HEK293 (cell line): Measurements from ENCODE around the gene RSRP1.

ENCODE experiments used
- SALL2 ChIP-seq: fragments of 450-650 bp; formaldehyde crosslinking; IDR thresholded peaks from 2 replicates; pipeline ENCODE4 v1.5.0; 2017; ENCODE audit warnings: missing biosample characterization, mild to moderate bottlenecking, missing genetic modification characterization, borderline replicate concordance
- ZBTB1 ChIP-seq: fragments of 450-650 bp; formaldehyde crosslinking; IDR thresholded peaks from 2 replicates; pipeline ENCODE4 v1.5.1; 2016; ENCODE audit warnings: missing biosample characterization, missing genetic modification characterization
- ZBTB7A ChIP-seq: fragments of 450-650 bp; formaldehyde crosslinking; IDR thresholded peaks from 2 replicates; pipeline ENCODE4 v1.5.1; 2016; ENCODE audit warnings: low read depth, missing biosample characterization, missing genetic modification characterization
- ZNF302 ChIP-seq: fragments of 450-650 bp; formaldehyde crosslinking; IDR thresholded peaks from 2 replicates; pipeline ENCODE4 v1.5.1; 2016; ENCODE audit warnings: missing biosample characterization, missing genetic modification characterization, low read depth
- ZNF530 ChIP-seq: fragments of 450-650 bp; formaldehyde crosslinking; IDR thresholded peaks from 2 replicates; pipeline ENCODE4 v1.5.1; 2016; ENCODE audit warnings: low read depth, missing biosample characterization, missing genetic modification characterization
- ZNF670 ChIP-seq: fragments of 450-650 bp; formaldehyde crosslinking; IDR thresholded peaks from 2 replicates; pipeline ENCODE4 v1.5.1; 2016; ENCODE audit warnings: missing biosample characterization, missing genetic modification characterization, low read depth
- TF ChIP-seq, protein P1 (sequence below): fragments of 450-650 bp; formaldehyde crosslinking; IDR thresholded peaks from 2 replicates; pipeline ENCODE4 v1.5.1; 2016; ENCODE audit warnings: missing biosample characterization, missing genetic modification characterization
- TF ChIP-seq, protein P2 (sequence below): fragments of 450-650 bp; formaldehyde crosslinking; IDR thresholded peaks from 2 replicates; pipeline ENCODE4 v1.5.1; 2016; ENCODE audit warnings: missing biosample characterization, missing genetic modification characterization
- TF ChIP-seq, protein P3 (sequence below): sonication (generic); formaldehyde crosslinking; IDR thresholded peaks from 2 replicates; pipeline ENCODE4 v1.8.1; 2022; ENCODE audit warnings: mild to moderate bottlenecking, moderate library complexity, missing genetic modification reagents
- TF ChIP-seq, protein P4 (sequence below): fragments of 450-650 bp; formaldehyde crosslinking; IDR thresholded peaks from 2 replicates; pipeline ENCODE4 v1.5.1; 2017; ENCODE audit warnings: missing biosample characterization, missing genetic modification characterization
- TF ChIP-seq, protein P5 (sequence below): fragments of 450-650 bp; formaldehyde crosslinking; IDR thresholded peaks from 2 replicates; pipeline ENCODE4 v1.5.1; 2016; ENCODE audit warnings: missing biosample characterization, missing genetic modification characterization

DNA sequence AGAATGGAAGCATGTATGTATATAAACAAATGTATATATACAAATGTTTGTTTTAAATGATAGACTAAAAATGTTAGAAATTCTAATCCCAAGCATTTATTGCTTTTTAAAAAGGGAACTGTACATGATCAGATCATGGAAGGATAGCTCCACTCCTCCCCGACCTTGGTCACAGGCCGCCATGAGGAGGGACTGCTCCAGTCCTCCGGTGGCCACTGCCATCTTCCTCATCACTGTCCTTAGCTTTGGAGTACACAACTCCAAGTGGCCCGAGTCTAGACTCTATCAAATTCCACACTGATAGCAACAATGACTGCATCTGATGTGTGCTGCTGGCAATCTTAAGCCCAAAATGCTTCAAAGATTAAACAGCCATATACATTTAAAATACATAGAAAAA is 24.6 kb downstream of the RSRP1 start:
- TF ChIP-seq ZBTB1 (tag by site-specific recombination) (no peak), ZNF530 (no peak), ZNF670 (tag by site-specific recombination) (no peak), ZBTB7A (tag by site-specific recombination) (no peak), ZNF302 (no peak), SALL2 (tag by site-specific recombination) (no peak)
- TF ChIP-seq, protein P1, sequence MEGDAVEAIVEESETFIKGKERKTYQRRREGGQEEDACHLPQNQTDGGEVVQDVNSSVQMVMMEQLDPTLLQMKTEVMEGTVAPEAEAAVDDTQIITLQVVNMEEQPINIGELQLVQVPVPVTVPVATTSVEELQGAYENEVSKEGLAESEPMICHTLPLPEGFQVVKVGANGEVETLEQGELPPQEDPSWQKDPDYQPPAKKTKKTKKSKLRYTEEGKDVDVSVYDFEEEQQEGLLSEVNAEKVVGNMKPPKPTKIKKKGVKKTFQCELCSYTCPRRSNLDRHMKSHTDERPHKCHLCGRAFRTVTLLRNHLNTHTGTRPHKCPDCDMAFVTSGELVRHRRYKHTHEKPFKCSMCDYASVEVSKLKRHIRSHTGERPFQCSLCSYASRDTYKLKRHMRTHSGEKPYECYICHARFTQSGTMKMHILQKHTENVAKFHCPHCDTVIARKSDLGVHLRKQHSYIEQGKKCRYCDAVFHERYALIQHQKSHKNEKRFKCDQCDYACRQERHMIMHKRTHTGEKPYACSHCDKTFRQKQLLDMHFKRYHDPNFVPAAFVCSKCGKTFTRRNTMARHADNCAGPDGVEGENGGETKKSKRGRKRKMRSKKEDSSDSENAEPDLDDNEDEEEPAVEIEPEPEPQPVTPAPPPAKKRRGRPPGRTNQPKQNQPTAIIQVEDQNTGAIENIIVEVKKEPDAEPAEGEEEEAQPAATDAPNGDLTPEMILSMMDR (tag by site-specific recombination) = no peak
- TF ChIP-seq, protein P2, sequence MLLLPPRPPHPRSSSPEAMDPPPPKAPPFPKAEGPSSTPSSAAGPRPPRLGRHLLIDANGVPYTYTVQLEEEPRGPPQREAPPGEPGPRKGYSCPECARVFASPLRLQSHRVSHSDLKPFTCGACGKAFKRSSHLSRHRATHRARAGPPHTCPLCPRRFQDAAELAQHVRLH = no peak
- TF ChIP-seq, protein P3, sequence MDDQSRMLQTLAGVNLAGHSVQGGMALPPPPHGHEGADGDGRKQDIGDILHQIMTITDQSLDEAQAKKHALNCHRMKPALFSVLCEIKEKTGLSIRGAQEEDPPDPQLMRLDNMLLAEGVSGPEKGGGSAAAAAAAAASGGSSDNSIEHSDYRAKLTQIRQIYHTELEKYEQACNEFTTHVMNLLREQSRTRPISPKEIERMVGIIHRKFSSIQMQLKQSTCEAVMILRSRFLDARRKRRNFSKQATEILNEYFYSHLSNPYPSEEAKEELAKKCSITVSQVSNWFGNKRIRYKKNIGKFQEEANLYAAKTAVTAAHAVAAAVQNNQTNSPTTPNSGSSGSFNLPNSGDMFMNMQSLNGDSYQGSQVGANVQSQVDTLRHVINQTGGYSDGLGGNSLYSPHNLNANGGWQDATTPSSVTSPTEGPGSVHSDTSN (CRISPR knock-in tag) = no peak
- TF ChIP-seq, protein P4, sequence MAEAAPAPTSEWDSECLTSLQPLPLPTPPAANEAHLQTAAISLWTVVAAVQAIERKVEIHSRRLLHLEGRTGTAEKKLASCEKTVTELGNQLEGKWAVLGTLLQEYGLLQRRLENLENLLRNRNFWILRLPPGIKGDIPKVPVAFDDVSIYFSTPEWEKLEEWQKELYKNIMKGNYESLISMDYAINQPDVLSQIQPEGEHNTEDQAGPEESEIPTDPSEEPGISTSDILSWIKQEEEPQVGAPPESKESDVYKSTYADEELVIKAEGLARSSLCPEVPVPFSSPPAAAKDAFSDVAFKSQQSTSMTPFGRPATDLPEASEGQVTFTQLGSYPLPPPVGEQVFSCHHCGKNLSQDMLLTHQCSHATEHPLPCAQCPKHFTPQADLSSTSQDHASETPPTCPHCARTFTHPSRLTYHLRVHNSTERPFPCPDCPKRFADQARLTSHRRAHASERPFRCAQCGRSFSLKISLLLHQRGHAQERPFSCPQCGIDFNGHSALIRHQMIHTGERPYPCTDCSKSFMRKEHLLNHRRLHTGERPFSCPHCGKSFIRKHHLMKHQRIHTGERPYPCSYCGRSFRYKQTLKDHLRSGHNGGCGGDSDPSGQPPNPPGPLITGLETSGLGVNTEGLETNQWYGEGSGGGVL = no peak
- TF ChIP-seq, protein P5, sequence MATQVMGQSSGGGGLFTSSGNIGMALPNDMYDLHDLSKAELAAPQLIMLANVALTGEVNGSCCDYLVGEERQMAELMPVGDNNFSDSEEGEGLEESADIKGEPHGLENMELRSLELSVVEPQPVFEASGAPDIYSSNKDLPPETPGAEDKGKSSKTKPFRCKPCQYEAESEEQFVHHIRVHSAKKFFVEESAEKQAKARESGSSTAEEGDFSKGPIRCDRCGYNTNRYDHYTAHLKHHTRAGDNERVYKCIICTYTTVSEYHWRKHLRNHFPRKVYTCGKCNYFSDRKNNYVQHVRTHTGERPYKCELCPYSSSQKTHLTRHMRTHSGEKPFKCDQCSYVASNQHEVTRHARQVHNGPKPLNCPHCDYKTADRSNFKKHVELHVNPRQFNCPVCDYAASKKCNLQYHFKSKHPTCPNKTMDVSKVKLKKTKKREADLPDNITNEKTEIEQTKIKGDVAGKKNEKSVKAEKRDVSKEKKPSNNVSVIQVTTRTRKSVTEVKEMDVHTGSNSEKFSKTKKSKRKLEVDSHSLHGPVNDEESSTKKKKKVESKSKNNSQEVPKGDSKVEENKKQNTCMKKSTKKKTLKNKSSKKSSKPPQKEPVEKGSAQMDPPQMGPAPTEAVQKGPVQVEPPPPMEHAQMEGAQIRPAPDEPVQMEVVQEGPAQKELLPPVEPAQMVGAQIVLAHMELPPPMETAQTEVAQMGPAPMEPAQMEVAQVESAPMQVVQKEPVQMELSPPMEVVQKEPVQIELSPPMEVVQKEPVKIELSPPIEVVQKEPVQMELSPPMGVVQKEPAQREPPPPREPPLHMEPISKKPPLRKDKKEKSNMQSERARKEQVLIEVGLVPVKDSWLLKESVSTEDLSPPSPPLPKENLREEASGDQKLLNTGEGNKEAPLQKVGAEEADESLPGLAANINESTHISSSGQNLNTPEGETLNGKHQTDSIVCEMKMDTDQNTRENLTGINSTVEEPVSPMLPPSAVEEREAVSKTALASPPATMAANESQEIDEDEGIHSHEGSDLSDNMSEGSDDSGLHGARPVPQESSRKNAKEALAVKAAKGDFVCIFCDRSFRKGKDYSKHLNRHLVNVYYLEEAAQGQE (tag by site-specific recombination) = no peak
